Stimulated activated CD4-positive, alpha-beta T cell treated with anti-CD3 and anti-CD28 coated beads, Interleukin-4, amount 100 ng/mL, for 4 hours (primary cell): ENCODE results near the gene MFSD12.

ENCODE experiments used
- DNase-seq, 2 experiments: peaks; one replicate each; pipeline ENCODE4 v3.0.0-alpha.2; 2020

MFSD12 gene

DNA sequence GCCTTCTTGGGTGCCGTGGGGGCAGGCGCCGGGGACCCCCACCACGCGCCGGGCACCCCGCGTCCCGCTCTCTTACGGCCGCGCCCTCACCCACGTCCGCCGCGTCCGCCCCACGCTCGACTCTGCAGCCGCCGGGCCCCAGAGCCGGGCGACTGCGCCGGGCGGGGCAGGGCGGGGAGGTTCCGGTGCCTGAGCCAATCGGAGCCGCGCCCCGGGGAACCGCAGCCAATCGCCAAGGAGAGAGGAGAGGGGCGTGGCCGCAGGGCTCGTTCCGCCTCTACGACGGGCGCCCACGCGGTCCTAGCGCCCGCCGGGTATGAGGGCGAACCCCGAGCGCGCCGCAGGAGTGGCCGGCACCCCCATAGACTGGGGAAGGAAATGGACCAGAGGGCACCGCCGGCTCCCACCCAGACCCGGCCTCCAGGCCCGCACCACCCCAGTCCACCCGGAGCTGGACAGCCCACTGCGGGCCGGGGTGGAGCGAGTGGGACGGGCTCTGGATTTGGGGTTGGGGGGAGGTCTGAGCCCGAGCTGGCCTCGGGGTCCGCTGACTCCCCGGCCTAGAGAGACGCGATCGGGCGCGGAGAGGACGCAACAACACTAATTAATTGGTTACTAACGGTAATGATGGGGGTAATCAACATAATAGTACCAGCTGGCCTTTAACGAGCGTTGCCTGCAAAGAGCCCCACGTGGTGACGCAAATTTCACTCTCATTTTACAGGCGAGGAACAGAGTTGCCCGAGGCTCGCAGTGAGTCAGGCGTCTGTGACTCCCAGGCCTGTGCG lies at the start of gene MFSD12:
Gene MFSD12, minus strand, starts transcription at position 126 of the 788 bp plus-strand sequence. CDS start 183 bp downstream, outside the sequence.
- peak; percentile 95 to 97 for DNase-seq

- peak; percentile 36 to 65 for DNase-seq
Observed at GRCh38 chr19:3606690-3607289, 49.4 kb upstream of the MFSD12 start, which contains the start of gene TBXA2R. TBXA2R (minus strand) TSS chr19:3606875; CDS start chr19:3600634, 6,241 bp downstream.

- DNase-seq = no peak
Observed at GRCh38 chr19:3606174-3606689, 48.8 kb upstream of the MFSD12 start.

DNA sequence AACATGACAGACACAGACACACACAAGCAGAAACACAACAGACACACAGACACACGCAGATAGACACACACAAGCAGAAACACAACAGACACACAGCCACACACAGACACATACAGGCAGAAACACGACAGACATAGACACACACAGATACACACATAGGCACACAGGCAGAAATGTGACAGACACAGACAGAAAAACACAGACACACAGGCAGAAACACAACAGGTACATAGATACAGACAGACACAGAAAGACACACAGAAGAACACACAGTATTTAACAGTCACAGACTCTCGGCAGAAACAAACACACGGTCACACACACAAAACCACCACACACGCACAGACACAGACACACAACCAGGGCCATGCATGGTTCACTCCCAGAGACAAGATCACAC lies 48.4 kb upstream of the MFSD12 start:
- DNase-seq = no peak

- DNase-seq = no peak
Observed at GRCh38 chr19:3605361-3605760, 48.0 kb upstream of the MFSD12 start.

- no peak for DNase-seq
Observed at GRCh38 chr19:3604987-3605343, 47.6 kb upstream of the MFSD12 start.

DNA sequence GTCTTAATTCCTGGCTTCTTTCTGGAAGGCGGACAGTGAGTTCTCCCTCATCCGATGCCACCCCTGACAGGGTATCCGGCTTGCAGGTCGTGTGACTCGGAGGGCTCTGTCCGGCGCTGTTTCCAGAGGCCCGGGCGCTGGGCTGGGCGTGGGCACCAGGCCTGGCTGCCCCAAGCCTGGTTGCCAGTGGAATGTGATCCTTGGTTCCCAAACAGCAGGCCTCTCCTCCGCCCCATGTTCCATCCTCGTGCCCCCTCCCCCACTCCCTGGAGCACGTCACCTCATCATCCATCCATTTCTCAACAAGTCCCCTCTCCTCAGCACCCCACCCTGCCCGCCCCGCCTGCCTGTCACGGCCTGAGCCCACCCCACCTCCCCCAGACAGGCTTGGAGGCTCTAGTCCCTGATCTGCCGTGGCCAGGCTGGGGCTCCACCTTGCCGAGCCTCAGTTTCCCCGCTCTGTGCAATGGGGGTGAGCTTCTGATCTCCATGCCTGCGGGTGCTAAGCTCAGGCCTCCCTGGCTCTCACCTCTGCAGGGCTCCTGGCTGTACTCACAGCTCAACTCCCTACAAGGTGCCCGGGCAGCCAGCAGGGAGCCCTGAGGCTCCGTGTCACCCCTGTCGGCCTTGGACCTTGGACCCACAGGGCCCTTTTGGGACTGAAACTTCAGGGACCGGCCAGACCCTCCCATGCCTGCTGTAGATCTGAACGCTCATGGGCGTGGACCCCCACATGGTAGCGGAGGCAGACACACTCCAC lies 47.0 kb upstream of the MFSD12 start:
- DNase-seq = no peak

- no peak for DNase-seq
Observed at GRCh38 chr19:3603121-3603811, 45.9 kb upstream of the MFSD12 start.

DNA sequence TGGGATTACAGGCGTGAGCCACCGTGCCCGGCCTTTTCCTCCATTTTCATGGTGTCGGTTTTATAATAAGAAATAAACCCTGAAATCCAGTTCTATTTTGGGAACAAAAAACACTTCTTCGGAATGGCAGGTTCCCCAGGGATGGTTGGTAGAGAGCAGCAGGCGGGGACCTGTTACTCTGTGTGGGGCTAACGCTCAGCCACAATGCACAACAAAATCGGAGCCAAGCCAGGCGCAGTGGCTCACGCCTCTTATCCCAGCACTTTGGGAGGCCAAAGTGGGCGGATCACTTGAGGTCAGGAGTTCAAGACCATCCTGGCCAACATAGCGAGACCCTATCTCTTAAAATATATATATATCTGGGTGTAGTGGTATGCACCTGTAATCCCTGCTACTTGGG lies 43.6 kb upstream of the MFSD12 start:
- DNase-seq = no peak

GRCh38 chr19:3599776-3600187 lies 42.4 kb upstream of the MFSD12 start:
- DNase-seq = no peak

GRCh38 chr19:3595521-3596061 lies 38.2 kb upstream of the MFSD12 start:
- no peak for DNase-seq

- DNase-seq = no peak
Observed at GRCh38 chr19:3593156-3593555, 35.8 kb upstream of the MFSD12 start.

DNA sequence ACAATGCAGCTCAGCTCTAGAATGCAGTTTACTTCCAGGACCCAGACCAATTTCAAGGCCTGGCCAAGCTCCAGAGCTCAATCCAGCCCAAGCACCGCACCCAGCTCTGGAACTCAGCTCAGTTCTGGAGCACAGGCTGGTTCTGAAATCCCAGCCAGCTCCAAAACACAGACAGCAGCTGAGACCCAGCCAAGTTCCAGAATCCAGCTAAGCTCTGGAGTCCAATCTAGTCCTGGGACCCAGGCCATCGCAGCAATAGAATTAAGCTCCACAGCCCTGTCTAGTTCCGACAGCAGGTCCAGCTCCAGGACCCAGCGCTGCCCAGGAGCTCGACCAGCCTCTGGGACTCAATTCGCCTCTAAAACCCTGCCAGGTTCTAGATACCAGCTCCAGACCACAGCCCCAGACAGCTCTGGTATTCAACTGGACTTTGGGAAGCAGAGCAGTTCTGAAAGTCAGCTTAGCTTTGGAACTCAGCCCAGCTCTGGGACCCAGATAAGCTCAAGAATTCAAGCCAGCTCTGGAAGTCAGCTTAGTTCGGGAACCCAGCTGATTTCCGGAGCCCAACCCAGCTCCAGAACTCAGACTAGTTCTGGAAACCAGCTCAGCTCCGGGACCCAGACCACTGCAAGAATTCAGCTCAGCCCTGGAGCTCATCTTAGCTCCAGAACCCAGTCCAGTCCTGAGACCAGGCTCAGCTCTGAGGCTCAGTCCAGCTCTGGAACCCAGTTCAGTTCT lies 34.7 kb upstream of the MFSD12 start:
- no peak for DNase-seq

GRCh38 chr19:3590991-3591659 lies 33.7 kb upstream of the MFSD12 start:
- DNase-seq = no peak

- no peak for DNase-seq
Observed at GRCh38 chr19:3589949-3590348, 32.6 kb upstream of the MFSD12 start.

DNA sequence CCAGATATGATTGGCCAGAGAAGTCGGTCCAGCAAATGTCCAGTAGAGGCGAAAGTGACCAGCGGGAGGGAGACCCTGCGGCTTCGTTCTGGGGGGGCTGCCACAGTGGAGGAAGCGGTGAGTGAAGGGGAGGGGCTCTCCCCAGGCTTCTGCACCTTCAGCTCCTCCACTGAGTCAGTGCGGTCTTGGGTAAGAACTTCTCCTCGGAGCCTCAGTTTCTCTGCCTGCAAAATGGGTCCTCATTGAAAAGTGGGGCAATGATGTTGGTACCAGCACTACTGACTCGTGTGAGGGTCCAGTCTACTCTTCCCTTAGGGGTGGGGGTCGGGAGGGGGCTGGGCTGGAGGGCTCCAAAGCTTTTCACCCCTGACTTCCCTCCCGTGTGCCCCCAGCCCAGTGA lies 32.1 kb upstream of the MFSD12 start:
- no peak for DNase-seq

DNA sequence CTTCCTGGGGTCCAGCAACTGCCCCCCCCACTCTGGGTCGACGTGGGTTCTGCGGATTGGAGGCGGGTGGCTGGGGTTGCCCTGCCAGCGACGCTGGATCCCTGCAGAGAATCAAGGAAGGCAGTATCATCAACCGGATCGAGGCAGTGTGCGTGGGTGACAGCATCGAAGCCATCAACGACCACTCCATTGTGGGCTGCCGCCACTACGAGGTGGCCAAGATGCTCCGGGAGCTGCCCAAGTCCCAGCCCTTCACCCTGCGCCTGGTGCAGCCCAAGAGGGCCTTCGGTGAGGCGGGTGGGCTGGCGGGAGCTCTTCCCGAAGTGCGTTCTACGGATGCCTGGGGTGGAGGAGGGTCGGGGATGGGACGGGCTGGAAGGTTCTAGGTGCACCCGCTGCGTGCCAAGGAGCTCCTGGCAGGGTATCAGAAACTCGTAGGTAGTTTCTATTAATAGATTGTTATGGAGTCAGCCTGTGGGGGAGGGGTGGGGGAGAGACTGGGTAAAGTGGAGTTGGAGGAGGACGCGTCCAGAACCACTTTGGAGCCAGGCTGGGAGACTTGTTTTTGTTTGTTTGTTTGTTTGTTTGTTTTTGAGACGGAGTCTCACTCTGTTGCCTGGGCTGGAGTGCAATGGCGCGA lies 29.4 kb upstream of the MFSD12 start:
- no peak for DNase-seq

- DNase-seq = peak in 1 of 2 experiments; percentile 44
Observed at GRCh38 chr19:3586127-3586626, 28.8 kb upstream of the MFSD12 start.

- DNase-seq = no peak
Observed at GRCh38 chr19:3585301-3586126, 28.1 kb upstream of the MFSD12 start, which contains the start of gene GIPC3. GIPC3 (plus strand) TSS chr19:3585478; CDS start chr19:3585598, 120 bp downstream.
